H1 (cell line): Measurements from ENCODE around the gene IFT43. TPM values are rescaled to one million over a fixed set of nuclear protein-coding genes. Genes with fewer than 3 reads are reported as not detected.
A peak's percentile ranks its signal among the peaks of the same experiment; 100 is the strongest.

Source experiments
- CTCF ChIA-PET: fragments of 300-600 bp; sonication (Branson Sonifier 250); formaldehyde crosslinking; loops from one replicate; lab custom pipeline; 2021; ENCODE audit not compliant: partially characterized antibody; lab: Charles Lee
- POLR2A ChIA-PET: fragments of 300-600 bp; sonication (Branson Sonifier 250); formaldehyde crosslinking; loops from one replicate; lab custom pipeline; 2021; ENCODE audit warnings: inconsistent platforms; ENCODE audit not compliant: partially characterized antibody; lab: Charles Lee
- DNase-seq, 2 experiments: peaks; one replicate each; pipeline versions ENCODE4 v3.0.0 to v3.0.0-alpha.2; 2010 to 2022; ENCODE audit warnings: low spot score in 2 of 2, low read depth in 1 of 2, mixed read lengths in 1 of 2
- FAIRE-seq: peaks from 2 replicates; lab custom pipeline; 2011; peaks lifted over from hg19 to GRCh38; lab: Jason Lieb, UNC
- H2AFZ ChIP-seq: 2 replicates; pipeline ENCODE4 v1.8.1; 2012; ENCODE audit warnings: low read length, inconsistent platforms
- H2AK5ac ChIP-seq: 2 replicates; pipeline ENCODE4 v1.6.1; 2013; ENCODE audit warnings: low read depth, low read length
- H2BK120ac ChIP-seq: replicated peaks from 2 replicates; pipeline ENCODE3; 2013; ENCODE audit warnings: low read depth, low read length, inconsistent platforms
- H2BK12ac ChIP-seq: 2 replicates; pipeline ENCODE4 v1.6.1; 2013; ENCODE audit warnings: low read depth, low read length
- H2BK15ac ChIP-seq: 2 replicates; pipeline ENCODE4 v1.6.1; 2013; ENCODE audit warnings: low read length
- H2BK20ac ChIP-seq: 2 replicates; pipeline ENCODE4 v1.6.1; 2013; ENCODE audit warnings: low read length
- H2BK5ac ChIP-seq: 2 replicates; pipeline ENCODE4 v1.6.1; 2013; ENCODE audit warnings: low read depth, low read length
- H3K14ac ChIP-seq: 2 replicates; pipeline ENCODE4 v1.6.1; 2013; ENCODE audit warnings: inconsistent platforms; ENCODE audit not compliant: insufficient read length
- H3K18ac ChIP-seq: 2 replicates; pipeline ENCODE4 v1.6.1; 2013; ENCODE audit warnings: low read length; ENCODE audit errors: extremely low read depth
- H3K23ac ChIP-seq: 2 replicates; pipeline ENCODE4 v1.6.1; 2013; ENCODE audit warnings: inconsistent platforms; ENCODE audit not compliant: insufficient read length
- H3K23me2 ChIP-seq: 2 replicates; pipeline ENCODE4 v1.6.1; 2013; ENCODE audit warnings: low read depth, low read length
- H3K27ac ChIP-seq: 2 replicates; pipeline ENCODE4 v1.6.1; 2011; ENCODE audit warnings: low read depth, low read length, inconsistent platforms
- H3K27me3 ChIP-seq, 4 experiments: replicated peaks in 1 of 4; 1 replicate in 1 of 4; 2 replicates in 3 of 4; pipeline versions ENCODE4 v1.6.1 to v1.8.1; 2011 to 2013; ENCODE audit warnings: low read length in 3 of 4, mild to moderate bottlenecking in 3 of 4, inconsistent platforms in 2 of 4, mixed read lengths in 2 of 4, moderate library complexity in 1 of 4; ENCODE audit not compliant: control insufficient read depth in 3 of 4, insufficient read depth in 3 of 4; ENCODE audit errors: extremely low read depth in 1 of 4
- H3K36me3 ChIP-seq, 4 experiments: 2 replicates each; pipeline versions ENCODE4 v1.6.1 to v1.8.1; 2011 to 2013; ENCODE audit warnings: mild to moderate bottlenecking in 4 of 4, low read length in 3 of 4, moderate library complexity in 2 of 4, control low read depth in 1 of 4, inconsistent platforms in 1 of 4; ENCODE audit not compliant: insufficient read depth in 4 of 4, control insufficient read depth in 2 of 4
- H3K4ac ChIP-seq: replicated peaks from 2 replicates; pipeline ENCODE3; 2013; ENCODE audit warnings: low read length, low read depth, mixed read lengths, inconsistent platforms; ENCODE audit not compliant: insufficient read length
- H3K4me1 ChIP-seq, 4 experiments: replicated peaks in 1 of 4; 1 replicate in 1 of 4; 2 replicates in 3 of 4; pipeline versions ENCODE4 v1.6.1 to v1.8.1; 2011 to 2013; ENCODE audit warnings: low read length in 3 of 4, inconsistent platforms in 2 of 4, mixed read lengths in 1 of 4; ENCODE audit not compliant: insufficient read depth in 4 of 4, control insufficient read depth in 3 of 4
- H3K4me2 ChIP-seq, 2 experiments: 2 replicates each; pipeline versions ENCODE4 v1.6.1 to v1.8.1; 2011 to 2013; ENCODE audit warnings: low read depth in 2 of 2, low read length in 2 of 2, control low read depth in 1 of 2, inconsistent platforms in 1 of 2, mild to moderate bottlenecking in 1 of 2; ENCODE audit not compliant: insufficient read depth in 1 of 2
- H3K4me3 ChIP-seq, 4 experiments: fragments of 200-600, 300-600 bp in 1 of 4; sonication (generic), shearing (Covaris generic), sonication (Bioruptor Twin) in 1 of 4; 2 replicates each; pipeline versions ENCODE4 v1.5.1 to v1.8.1; 2011 to 2016; ENCODE audit warnings: low read length in 4 of 4, low read depth in 3 of 4, control low read depth in 2 of 4, inconsistent platforms in 2 of 4, mild to moderate bottlenecking in 2 of 4, mixed read lengths in 1 of 4, moderate library complexity in 1 of 4; ENCODE audit not compliant: insufficient read depth in 2 of 4; ENCODE audit errors: extremely low read depth in 1 of 4
- H3K56ac ChIP-seq: replicated peaks from 2 replicates; pipeline ENCODE3; 2013; ENCODE audit warnings: low read depth, mild to moderate bottlenecking, mixed read lengths, low read length, inconsistent platforms; ENCODE audit not compliant: insufficient read length
- H3K79me1 ChIP-seq: 2 replicates; pipeline ENCODE4 v1.6.1; 2013; ENCODE audit warnings: low read depth, low read length, control low read depth
- H3K79me2 ChIP-seq, 2 experiments: 2 replicates each; pipeline versions ENCODE4 v1.6.1 to v1.8.1; 2012 to 2013; ENCODE audit warnings: low read length in 2 of 2, mild to moderate bottlenecking in 2 of 2, inconsistent platforms in 1 of 2; ENCODE audit not compliant: insufficient read depth in 2 of 2, control insufficient read depth in 1 of 2
- H3K9ac ChIP-seq, 4 experiments: replicated peaks in 1 of 4; 1 replicate in 1 of 4; 2 replicates in 3 of 4; pipeline versions ENCODE4 v1.6.1 to v1.8.1; 2011 to 2013; ENCODE audit warnings: low read depth in 3 of 4, low read length in 3 of 4, control low read depth in 2 of 4, mild to moderate bottlenecking in 2 of 4, moderate library complexity in 2 of 4, inconsistent platforms in 1 of 4; ENCODE audit errors: extremely low read depth in 1 of 4
- H3K9me3 ChIP-seq, 2 experiments: 2 replicates each; pipeline versions ENCODE4 v1.6.1 to v1.8.1; 2012 to 2013; ENCODE audit warnings: mild to moderate bottlenecking in 2 of 2, moderate library complexity in 2 of 2, control low read depth in 1 of 2, inconsistent platforms in 1 of 2, low read depth in 1 of 2, low read length in 1 of 2, mixed read lengths in 1 of 2; ENCODE audit not compliant: insufficient read depth in 2 of 2
- H4K20me1 ChIP-seq, 2 experiments: replicated peaks in 1 of 2; 2 replicates each; pipeline versions ENCODE3 to v1.8.1; 2011 to 2013; ENCODE audit warnings: inconsistent platforms in 2 of 2, low read length in 2 of 2, mild to moderate bottlenecking in 1 of 2; ENCODE audit not compliant: insufficient read depth in 2 of 2, control insufficient read depth in 1 of 2
- H4K5ac ChIP-seq: 2 replicates; pipeline ENCODE4 v1.6.1; 2013; ENCODE audit warnings: low read length, low read depth, mixed read lengths, inconsistent platforms; ENCODE audit not compliant: insufficient read length
- H4K8ac ChIP-seq: 2 replicates; pipeline ENCODE4 v1.8.0; 2013; ENCODE audit warnings: mild to moderate bottlenecking, moderate library complexity, low read length, inconsistent platforms; ENCODE audit not compliant: insufficient read depth; ENCODE audit errors: extremely low read depth
- H4K91ac ChIP-seq: replicated peaks from 2 replicates; pipeline ENCODE3; 2013; ENCODE audit warnings: low read length, mixed read lengths, inconsistent platforms; ENCODE audit not compliant: insufficient read length
- CHD2 ChIP-seq: IDR thresholded peaks from 2 replicates; pipeline ENCODE4 v1.6.1; 2012; ENCODE audit warnings: low read length, improper control_type of control experiment
- CTCF ChIP-seq, 3 experiments: IDR thresholded peaks; 1 replicate in 2 of 3; 2 replicates in 1 of 3; pipeline versions ENCODE4 v1.5.1 to v1.6.1; 2011; ENCODE audit warnings: low read length in 3 of 3, mild to moderate bottlenecking in 3 of 3, inconsistent platforms in 2 of 3, low read depth in 1 of 3, moderate library complexity in 1 of 3; ENCODE audit not compliant: insufficient read depth in 1 of 3; ENCODE audit errors: control extremely low read depth in 1 of 3
- EGR1 ChIP-seq: IDR thresholded peaks from 2 replicates; pipeline ENCODE4 v1.6.1; 2011; ENCODE audit warnings: low read depth, low read length, borderline replicate concordance
- JUND ChIP-seq: IDR thresholded peaks from 2 replicates; pipeline ENCODE4 v1.6.1; 2011; ENCODE audit warnings: mild to moderate bottlenecking, improper control_type of control experiment, low read length
- NRF1 ChIP-seq: IDR thresholded peaks from 2 replicates; pipeline ENCODE4 v1.6.1; 2011; ENCODE audit warnings: mild to moderate bottlenecking, low read depth, low read length, improper control_type of control experiment
- POLR2A ChIP-seq, 2 experiments: IDR thresholded peaks; 1 replicate in 1 of 2; 2 replicates in 1 of 2; pipeline ENCODE4 v1.6.1; 2011; ENCODE audit warnings: low read depth in 2 of 2, low read length in 2 of 2, mild to moderate bottlenecking in 2 of 2; ENCODE audit errors: control extremely low read depth in 1 of 2
- POLR2AphosphoS5 ChIP-seq: IDR thresholded peaks from 2 replicates; pipeline ENCODE4 v1.6.1; 2011; ENCODE audit warnings: low read depth, low read length
- RNF2 ChIP-seq: fragments of 200-900, 300-1000 bp; sonication (generic); IDR thresholded peaks from 2 replicates; pipeline ENCODE4 v1.7.1; 2016; ENCODE audit warnings: borderline replicate concordance, low read depth, mild to moderate bottlenecking, antibody characterized with exemption, low read length; ENCODE audit not compliant: poor library complexity, severe bottlenecking; ENCODE audit errors: missing control alignments
- SAP30 ChIP-seq: fragments of 300-600 bp; sonication (generic); IDR thresholded peaks from 2 replicates; pipeline ENCODE4 v1.7.1; 2012; ENCODE audit warnings: low read length, moderate library complexity, mild to moderate bottlenecking, inconsistent platforms; ENCODE audit not compliant: insufficient read depth, insufficient replicate concordance
- SIX5 ChIP-seq: IDR thresholded peaks from 2 replicates; pipeline ENCODE4 v1.6.1; 2011; ENCODE audit warnings: mild to moderate bottlenecking, low read depth, low read length
- TAF1 ChIP-seq: IDR thresholded peaks from 2 replicates; pipeline ENCODE4 v1.6.1; 2011; ENCODE audit warnings: mild to moderate bottlenecking, low read depth, low read length
- TBP ChIP-seq: IDR thresholded peaks from 2 replicates; pipeline ENCODE4 v1.6.1; 2011; ENCODE audit warnings: low read depth, low read length, improper control_type of control experiment
- YY1 ChIP-seq: IDR thresholded peaks from 2 replicates; pipeline ENCODE4 v1.6.1; 2011; ENCODE audit warnings: low read depth, mild to moderate bottlenecking, low read length
- WGBS, 2 experiments: shearing (Covaris generic) in 1 of 2; methylation state at CpG; one replicate each; pipeline versions ENCODE4 v1.1.6 to v1.1.7; 2013 to 2015; ENCODE audit warnings: low lambda C conversion rate in 2 of 2, mixed read lengths in 2 of 2, inconsistent platforms in 1 of 2, low coverage in 1 of 2, missing lambda C conversion rate in 1 of 2; ENCODE audit not compliant: insufficient replicate concordance in 2 of 2, insufficient coverage in 1 of 2, insufficient read length in 1 of 2; ENCODE audit errors: extremely low coverage in 1 of 2, missing lambda C conversion rate in 1 of 2; 5-methylcytosine and 5-hydroxymethylcytosine counted together
- polyA plus RNA-seq, 7 experiments: library from polyadenylated mRNA; depleted of rRNA in 3 of 7; stranded (reverse) in 5 of 7; unstranded in 2 of 7; fragments of >200 nt in 5 of 7; fragments of 200-250 nt in 2 of 7; gene quantifications; 1 replicate in 5 of 7; 2 replicates in 1 of 7; 4 replicates in 1 of 7; pipeline versions ENCODE4 v1.2.1 to v1.2.3, GENCODE V29; 2011 to 2013; ENCODE audit warnings: missing spikeins in 2 of 7, mixed read lengths in 2 of 7
- total RNA-seq: library from RNA; stranded (reverse); fragmentation: NEBNext Ultra II Directional; extraction: Animal tissue kit (Norgen Biotek cat#: 25700); gene quantifications from 2 replicates; pipeline ENCODE4 v1.2.1, GENCODE V29; 2021

IFT43 gene
- total and polyA plus RNA-seq, 2 of the 8 experiments (the other 6 are each of a cell fraction or from before 2014, with no cell fraction given): 17.0 to 20.8 TPM

DNA sequence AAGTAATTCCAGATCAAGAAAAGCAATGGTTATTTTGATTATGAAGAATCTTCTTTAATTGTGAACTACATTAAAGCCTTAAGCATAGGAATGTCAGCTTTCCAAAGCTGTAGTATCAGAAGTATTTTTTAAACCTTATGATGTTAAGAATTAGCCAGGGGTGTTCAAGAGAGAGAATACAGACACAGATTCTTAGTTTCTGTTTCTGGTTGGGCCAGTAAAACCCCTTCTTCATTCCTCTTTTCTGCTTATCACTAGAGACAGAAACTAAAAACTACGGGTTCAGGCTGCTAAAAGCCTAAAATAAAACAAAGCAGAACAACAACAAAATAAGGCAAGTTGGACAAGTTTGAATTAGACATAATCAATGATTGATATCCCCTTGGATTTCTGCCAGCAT, 38.2 kb downstream of the IFT43 start:
- no peak overlapping the region for H2BK120ac ChIP-seq
- no peak overlapping the region for H4K91ac ChIP-seq
- peak; percentile 48 for FAIRE-seq
- no peak overlapping the region for H4K8ac ChIP-seq
- H3K4me2 ChIP-seq: no peak overlapping the region
- no peaks in the 10 kb centered on the region for H3K79me2 ChIP-seq
- H3K56ac ChIP-seq: no peak overlapping the region
- no peak overlapping the region for H3K4me3 ChIP-seq
- no peak overlapping the region for H3K27ac ChIP-seq
- peaks cover 0 to 2% (median 0%) of the 10 kb centered on the region in 4 experiments; a peak in 1 of 7 replicates for H3K4me1 ChIP-seq
- ChIA-PET CTCF (interaction anchor here (1.6 kb wide), 1 partner anchor 27 kb away, joined by 4 read pairs; no protein-coding TSS in a partner anchor), POLR2A (no interaction called here)
- no peak overlapping the region for H4K5ac ChIP-seq
- no peaks in the 10 kb centered on the region for H3K9me3 ChIP-seq
- no peak overlapping the region for H2AFZ ChIP-seq
- no peak overlapping the region for H2BK20ac ChIP-seq
- no peak for DNase-seq
- no peaks in the 10 kb centered on the region for H3K23me2 ChIP-seq
- no peak overlapping the region for H2AK5ac ChIP-seq
- H2BK12ac ChIP-seq: no peak overlapping the region
- no peak overlapping the region for H2BK5ac ChIP-seq
- no peaks in the 10 kb centered on the region for H4K20me1 ChIP-seq
- H3K18ac ChIP-seq: no peak overlapping the region
- no peak overlapping the region for H3K4ac ChIP-seq
- WGBS, 2 experiments: 91% methylated on average over 1 of the region's 1 CpG; no CpG with 5 or more reads in 1 of the 2 experiments
- no peak overlapping the region for H3K14ac ChIP-seq
- no peaks in the 10 kb centered on the region for H3K79me1 ChIP-seq
- no peaks in the 10 kb centered on the region for H3K36me3 ChIP-seq
- H3K9ac ChIP-seq: no peak overlapping the region
- H3K27me3 ChIP-seq: no peaks in the 10 kb centered on the region
- no peak overlapping the region for H3K23ac ChIP-seq
- no peak overlapping the region for H2BK15ac ChIP-seq
- TF ChIP-seq EGR1: no peak
- no peak for TF ChIP-seq CTCF (IDR thresholded peaks at IDR 0.05; ENCODE audit: control extremely low read depth in 1 of 3, insufficient read depth in 1 of 3, low read depth in 1 of 3, low read length in 3 of 3)
- no peak for TF ChIP-seq CHD2
- TF ChIP-seq SIX5: no peak
- TF ChIP-seq SAP30: no peak
- no peak for TF ChIP-seq TAF1
- TF ChIP-seq NRF1: no peak
- no peak for TF ChIP-seq JUND
- no peak for TF ChIP-seq TBP
- no peak for TF ChIP-seq YY1
- TF ChIP-seq POLR2AphosphoS5: no peak
- TF ChIP-seq RNF2: no peak
- TF ChIP-seq POLR2A (IDR thresholded peaks at IDR 0.05; ENCODE audit: control extremely low read depth in 1 of 2, low read depth in 2 of 2, low read length in 2 of 2): no peak
